GM12878 (cell line): Measurements from ENCODE around the gene DEXI. TPM values are rescaled to one million over a fixed set of nuclear protein-coding genes. Genes with fewer than 3 reads are reported as not detected.

Source experiments
- ASH2L ChIP-seq: fragments of 300-600, 200-600 bp; sonication (generic); IDR thresholded peaks from 2 replicates; pipeline ENCODE4 v1.6.1; 2017; ENCODE audit warnings: low read depth, mild to moderate bottlenecking, borderline replicate concordance
- BRCA1 ChIP-seq: IDR thresholded peaks from 2 replicates; pipeline ENCODE4 v1.6.1; 2011; ENCODE audit warnings: low read depth, low read length, improper control_type of control experiment
- CBX3 ChIP-seq: fragments of 200-600 bp; sonication (generic); IDR thresholded peaks from 2 replicates; pipeline ENCODE4 v1.6.1; 2016; ENCODE audit warnings: low read depth, borderline replicate concordance
- CEBPB ChIP-seq, 2 experiments: fragments of 150-350 bp in 1 of 2; IDR thresholded peaks; 2 replicates each; pipeline ENCODE4 v1.6.1; 2012 to 2014; ENCODE audit warnings: low read depth in 2 of 2, low read length in 2 of 2, borderline replicate concordance in 1 of 2, inconsistent platforms in 1 of 2
- CREB1 ChIP-seq: IDR thresholded peaks from 2 replicates; pipeline ENCODE4 v1.6.1; 2012; ENCODE audit warnings: low read depth, mild to moderate bottlenecking, inconsistent platforms
- EGR1 ChIP-seq, 2 experiments: IDR thresholded peaks; 1 replicate in 1 of 2; 2 replicates in 1 of 2; pipeline ENCODE4 v1.6.1; 2011 to 2012; ENCODE audit warnings: low read depth in 2 of 2, low read length in 2 of 2, borderline replicate concordance in 1 of 2, mild to moderate bottlenecking in 1 of 2, moderate library complexity in 1 of 2
- GATAD2B ChIP-seq: fragments of 450-650 bp; conservative IDR thresholded peaks from 2 replicates; pipeline ENCODE4 v1.6.1; 2017; ENCODE audit warnings: low read depth, mild to moderate bottlenecking, moderate library complexity
- HDGF ChIP-seq: fragments of 450-650 bp; IDR thresholded peaks from 2 replicates; pipeline ENCODE4 v1.6.1; 2016; ENCODE audit warnings: antibody characterized with exemption
- HSF1 ChIP-seq: fragments of 150-350 bp; IDR thresholded peaks from 2 replicates; pipeline ENCODE4 v1.6.1; 2014; ENCODE audit warnings: mild to moderate bottlenecking, low read depth, low read length
- IKZF2 ChIP-seq, 2 experiments: fragments of 450-650 bp; IDR thresholded peaks; 2 replicates each; pipeline ENCODE4 v1.6.1; 2017; ENCODE audit warnings: mild to moderate bottlenecking in 2 of 2, moderate library complexity in 2 of 2
- JUNB ChIP-seq: IDR thresholded peaks from 2 replicates; pipeline ENCODE4 v1.6.1; 2016; ENCODE audit warnings: antibody characterized with exemption, mild to moderate bottlenecking
- KDM1A ChIP-seq: fragments of 200-600 bp; sonication (generic); IDR thresholded peaks from 2 replicates; pipeline ENCODE4 v1.6.1; 2016; ENCODE audit warnings: borderline replicate concordance
- MEF2A ChIP-seq: IDR thresholded peaks from 2 replicates; pipeline ENCODE4 v1.6.1; 2011; ENCODE audit warnings: low read depth, mild to moderate bottlenecking, low read length, moderate library complexity; ENCODE audit not compliant: insufficient read depth
- NR2C1 ChIP-seq: fragments of 450-650 bp; IDR thresholded peaks from 2 replicates; pipeline ENCODE4 v1.6.1; 2017; ENCODE audit warnings: antibody characterized with exemption, mild to moderate bottlenecking, moderate library complexity
- RCOR1 ChIP-seq: conservative IDR thresholded peaks from 2 replicates; pipeline ENCODE4 v1.6.1; 2012; ENCODE audit warnings: low read depth, low read length, improper control_type of control experiment
- SMAD5 ChIP-seq: IDR thresholded peaks from 2 replicates; pipeline ENCODE4 v1.6.1; 2016; ENCODE audit warnings: antibody characterized with exemption, low read depth
- SMC3 ChIP-seq: IDR thresholded peaks from 2 replicates; pipeline ENCODE4 v1.6.1; 2011; ENCODE audit warnings: low read length, improper control_type of control experiment, borderline replicate concordance
- STAT1 ChIP-seq: fragments of 450-650 bp; conservative IDR thresholded peaks from 2 replicates; pipeline ENCODE4 v1.6.1; 2014; ENCODE audit warnings: antibody characterized with exemption, mild to moderate bottlenecking
- ZBTB11 ChIP-seq: fragments of 450-650 bp; formaldehyde crosslinking; IDR thresholded peaks from 2 replicates; pipeline ENCODE4 v1.5.0; 2022; ENCODE audit warnings: mild to moderate bottlenecking, missing genetic modification characterization
- polyA plus RNA-seq, 11 experiments: library from polyadenylated mRNA; depleted of rRNA in 4 of 11; unstranded in 6 of 11; stranded (reverse) in 5 of 11; fragments of >200 nt; fragmentation: Nextera tagmentation in 4 of 11; fragmentation: Illumina TruSeq in 1 of 11; extraction: Ambion mirVana in 4 of 11; extraction: Trizol in 1 of 11; gene quantifications; 1 replicate in 1 of 11; 2 replicates in 10 of 11; pipeline versions ENCODE4 v1.2.1 to v1.2.3, GENCODE V29; 2011 to 2016; ENCODE audit warnings: inconsistent platforms in 2 of 11, missing spikeins in 2 of 11, low read depth in 1 of 11
- total RNA-seq, 4 experiments: library from RNA; depleted of rRNA in 3 of 4; stranded (reverse); fragments of >200 nt in 3 of 4; fragmentation: Illumina TruSeq in 1 of 4; extraction: Trizol in 1 of 4; gene quantifications; 2 replicates each; pipeline versions ENCODE4 v1.2.1 to v1.2.3, GENCODE V29; 2013 to 2021
- TF ChIP-seq, protein P1 (sequence below): fragments of 450-650 bp; IDR thresholded peaks from 2 replicates; pipeline ENCODE4 v1.6.1; 2017; ENCODE audit warnings: borderline replicate concordance
- TF ChIP-seq, protein P2 (sequence below): fragments of 450-650 bp; formaldehyde crosslinking; IDR thresholded peaks from 2 replicates; pipeline ENCODE4 v1.4.0; 2022; ENCODE audit warnings: mild to moderate bottlenecking, moderate library complexity

DEXI gene
- total and polyA plus RNA-seq, 10 of the 15 experiments (the other 5 are each of a cell fraction or from before 2014, with no cell fraction given) = 1.4 to 26.3 (median 18.4) TPM

GRCh38 chr16:10918294-10919002, 23.8 kb downstream of the DEXI start (continued):
- TF ChIP-seq SMAD5 = no peak
- peak; percentile 71 to 73; a peak in 3 of 4 replicates for TF ChIP-seq IKZF2 (IDR thresholded peaks at IDR 0.05)
- no peak for TF ChIP-seq EGR1 (IDR thresholded peaks at IDR 0.05; ENCODE audit: borderline replicate concordance in 1 of 2, low read depth in 2 of 2, low read length in 2 of 2)
- TF ChIP-seq CREB1 = no peak
- TF ChIP-seq MEF2A = 0 out of 2 replicates have a peak, but pooled peaks have one; percentile 34
- TF ChIP-seq JUNB = no peak
- TF ChIP-seq, protein P1, sequence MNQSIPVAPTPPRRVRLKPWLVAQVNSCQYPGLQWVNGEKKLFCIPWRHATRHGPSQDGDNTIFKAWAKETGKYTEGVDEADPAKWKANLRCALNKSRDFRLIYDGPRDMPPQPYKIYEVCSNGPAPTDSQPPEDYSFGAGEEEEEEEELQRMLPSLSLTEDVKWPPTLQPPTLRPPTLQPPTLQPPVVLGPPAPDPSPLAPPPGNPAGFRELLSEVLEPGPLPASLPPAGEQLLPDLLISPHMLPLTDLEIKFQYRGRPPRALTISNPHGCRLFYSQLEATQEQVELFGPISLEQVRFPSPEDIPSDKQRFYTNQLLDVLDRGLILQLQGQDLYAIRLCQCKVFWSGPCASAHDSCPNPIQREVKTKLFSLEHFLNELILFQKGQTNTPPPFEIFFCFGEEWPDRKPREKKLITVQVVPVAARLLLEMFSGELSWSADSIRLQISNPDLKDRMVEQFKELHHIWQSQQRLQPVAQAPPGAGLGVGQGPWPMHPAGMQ = no peak
- no peak for TF ChIP-seq NR2C1
- TF ChIP-seq CBX3 = no peak
- TF ChIP-seq ZBTB11 (CRISPR knock-in tag) = no peak
- no peak; the same call in 1 of the 2 replicates for TF ChIP-seq GATAD2B
- TF ChIP-seq KDM1A = no peak
- no peak for TF ChIP-seq BRCA1
- no peak for TF ChIP-seq CEBPB (IDR thresholded peaks at IDR 0.05; ENCODE audit: borderline replicate concordance in 1 of 2, low read depth in 2 of 2, low read length in 2 of 2)
- no peak for TF ChIP-seq ASH2L
- TF ChIP-seq SMC3 = peak; percentile 84
- no peak for TF ChIP-seq RCOR1
- TF ChIP-seq HSF1 = no peak
- 0 out of 2 replicates have a peak, but pooled peaks have one; percentile 49 for TF ChIP-seq STAT1
- TF ChIP-seq, protein P2, sequence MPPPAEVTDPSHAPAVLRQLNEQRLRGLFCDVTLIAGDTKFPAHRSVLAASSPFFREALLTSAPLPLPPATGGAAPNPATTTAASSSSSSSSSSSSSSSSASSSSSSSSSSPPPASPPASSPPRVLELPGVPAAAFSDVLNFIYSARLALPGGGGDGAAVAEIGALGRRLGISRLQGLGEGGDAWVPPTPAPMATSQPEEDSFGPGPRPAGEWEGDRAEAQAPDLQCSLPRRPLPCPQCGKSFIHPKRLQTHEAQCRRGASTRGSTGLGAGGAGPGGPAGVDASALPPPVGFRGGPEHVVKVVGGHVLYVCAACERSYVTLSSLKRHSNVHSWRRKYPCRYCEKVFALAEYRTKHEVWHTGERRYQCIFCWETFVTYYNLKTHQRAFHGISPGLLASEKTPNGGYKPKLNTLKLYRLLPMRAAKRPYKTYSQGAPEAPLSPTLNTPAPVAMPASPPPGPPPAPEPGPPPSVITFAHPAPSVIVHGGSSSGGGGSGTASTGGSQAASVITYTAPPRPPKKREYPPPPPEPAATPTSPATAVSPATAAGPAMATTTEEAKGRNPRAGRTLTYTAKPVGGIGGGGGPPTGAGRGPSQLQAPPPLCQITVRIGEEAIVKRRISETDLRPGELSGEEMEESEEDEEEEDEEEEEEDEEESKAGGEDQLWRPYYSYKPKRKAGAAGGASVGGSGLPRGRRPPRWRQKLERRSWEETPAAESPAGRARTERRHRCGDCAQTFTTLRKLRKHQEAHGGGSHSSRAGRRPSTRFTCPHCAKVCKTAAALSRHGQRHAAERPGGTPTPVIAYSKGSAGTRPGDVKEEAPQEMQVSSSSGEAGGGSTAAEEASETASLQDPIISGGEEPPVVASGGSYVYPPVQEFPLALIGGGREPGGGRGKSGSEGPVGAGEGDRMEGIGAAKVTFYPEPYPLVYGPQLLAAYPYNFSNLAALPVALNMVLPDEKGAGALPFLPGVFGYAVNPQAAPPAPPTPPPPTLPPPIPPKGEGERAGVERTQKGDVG (CRISPR knock-in tag) = no peak
- no peak; the same call in 1 of the 2 replicates for TF ChIP-seq HDGF
